PFSK-1 (cell line): ENCODE results near the gene RNF220.

Experiments used
- FOXP2 ChIP-seq: optimal IDR thresholded peaks from 2 replicates; pipeline ENCODE3; 2011; ENCODE audit warnings: borderline replicate concordance, control low read depth, inconsistent platforms; ENCODE audit not compliant: insufficient read depth; ENCODE audit errors: extremely low read length, extremely low read depth
- POLR2AphosphoS5 ChIP-seq: IDR thresholded peaks from 2 replicates; pipeline ENCODE4 v1.6.1; 2012; ENCODE audit warnings: low read depth, mild to moderate bottlenecking, control low read depth, low read length, moderate library complexity
- SIN3A ChIP-seq: IDR thresholded peaks from 2 replicates; pipeline ENCODE4 v1.6.1; 2012; ENCODE audit warnings: mild to moderate bottlenecking, low read length, moderate library complexity, borderline replicate concordance; ENCODE audit not compliant: insufficient read depth
- TAF1 ChIP-seq: IDR thresholded peaks from 2 replicates; pipeline ENCODE4 v1.6.1; 2012; ENCODE audit warnings: low read length, control low read depth, borderline replicate concordance; ENCODE audit not compliant: insufficient read depth
- TF ChIP-seq, protein P1 (sequence below), 2 experiments: IDR thresholded peaks; 2 replicates each; pipeline versions ENCODE4 v1.6.1 to v1.8.0; 2011 to 2012; ENCODE audit warnings: low read depth in 2 of 2, low read length in 2 of 2, control low read depth in 1 of 2, inconsistent platforms in 1 of 2, mild to moderate bottlenecking in 1 of 2, moderate library complexity in 1 of 2; ENCODE audit not compliant: insufficient read depth in 1 of 2

Gene RNF220

DNA sequence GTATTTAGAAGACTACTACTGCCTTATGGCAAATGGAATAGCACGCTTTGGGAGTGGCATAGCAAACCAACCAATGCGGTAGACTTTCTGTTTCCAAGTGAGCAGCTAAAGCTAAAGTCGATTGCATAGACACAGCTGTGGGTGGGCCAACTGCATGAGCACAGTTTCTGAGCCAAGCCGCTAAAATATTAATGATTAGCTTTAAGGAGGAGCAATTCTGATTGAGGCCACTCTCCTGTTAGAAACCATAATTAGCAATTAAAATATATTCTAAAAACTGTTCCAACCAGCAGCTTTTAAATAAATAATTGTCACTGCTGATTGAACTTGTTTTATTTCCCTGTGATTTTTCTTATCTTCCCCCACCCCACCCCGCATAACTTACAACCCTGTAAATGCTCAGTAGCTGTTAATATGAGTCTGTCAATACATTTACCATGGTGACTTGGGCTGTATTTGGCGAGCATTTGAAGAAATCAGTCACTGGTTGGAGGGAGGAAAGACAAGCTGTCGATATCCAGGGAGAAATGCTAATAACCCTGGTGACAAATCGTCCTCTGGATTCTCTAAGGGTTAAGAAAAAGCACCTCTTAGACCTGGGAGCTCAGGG, 32.2 kb downstream of the RNF220 start:
- TF ChIP-seq TAF1, result no peak
- TF ChIP-seq FOXP2, result no peak
- no peak for TF ChIP-seq SIN3A
- TF ChIP-seq, protein P1, sequence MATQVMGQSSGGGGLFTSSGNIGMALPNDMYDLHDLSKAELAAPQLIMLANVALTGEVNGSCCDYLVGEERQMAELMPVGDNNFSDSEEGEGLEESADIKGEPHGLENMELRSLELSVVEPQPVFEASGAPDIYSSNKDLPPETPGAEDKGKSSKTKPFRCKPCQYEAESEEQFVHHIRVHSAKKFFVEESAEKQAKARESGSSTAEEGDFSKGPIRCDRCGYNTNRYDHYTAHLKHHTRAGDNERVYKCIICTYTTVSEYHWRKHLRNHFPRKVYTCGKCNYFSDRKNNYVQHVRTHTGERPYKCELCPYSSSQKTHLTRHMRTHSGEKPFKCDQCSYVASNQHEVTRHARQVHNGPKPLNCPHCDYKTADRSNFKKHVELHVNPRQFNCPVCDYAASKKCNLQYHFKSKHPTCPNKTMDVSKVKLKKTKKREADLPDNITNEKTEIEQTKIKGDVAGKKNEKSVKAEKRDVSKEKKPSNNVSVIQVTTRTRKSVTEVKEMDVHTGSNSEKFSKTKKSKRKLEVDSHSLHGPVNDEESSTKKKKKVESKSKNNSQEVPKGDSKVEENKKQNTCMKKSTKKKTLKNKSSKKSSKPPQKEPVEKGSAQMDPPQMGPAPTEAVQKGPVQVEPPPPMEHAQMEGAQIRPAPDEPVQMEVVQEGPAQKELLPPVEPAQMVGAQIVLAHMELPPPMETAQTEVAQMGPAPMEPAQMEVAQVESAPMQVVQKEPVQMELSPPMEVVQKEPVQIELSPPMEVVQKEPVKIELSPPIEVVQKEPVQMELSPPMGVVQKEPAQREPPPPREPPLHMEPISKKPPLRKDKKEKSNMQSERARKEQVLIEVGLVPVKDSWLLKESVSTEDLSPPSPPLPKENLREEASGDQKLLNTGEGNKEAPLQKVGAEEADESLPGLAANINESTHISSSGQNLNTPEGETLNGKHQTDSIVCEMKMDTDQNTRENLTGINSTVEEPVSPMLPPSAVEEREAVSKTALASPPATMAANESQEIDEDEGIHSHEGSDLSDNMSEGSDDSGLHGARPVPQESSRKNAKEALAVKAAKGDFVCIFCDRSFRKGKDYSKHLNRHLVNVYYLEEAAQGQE (IDR thresholded peaks at IDR 0.05; ENCODE audit: insufficient read depth in 1 of 2, low read depth in 2 of 2, low read length in 2 of 2), result no peak
- no peak for TF ChIP-seq POLR2AphosphoS5

DNA sequence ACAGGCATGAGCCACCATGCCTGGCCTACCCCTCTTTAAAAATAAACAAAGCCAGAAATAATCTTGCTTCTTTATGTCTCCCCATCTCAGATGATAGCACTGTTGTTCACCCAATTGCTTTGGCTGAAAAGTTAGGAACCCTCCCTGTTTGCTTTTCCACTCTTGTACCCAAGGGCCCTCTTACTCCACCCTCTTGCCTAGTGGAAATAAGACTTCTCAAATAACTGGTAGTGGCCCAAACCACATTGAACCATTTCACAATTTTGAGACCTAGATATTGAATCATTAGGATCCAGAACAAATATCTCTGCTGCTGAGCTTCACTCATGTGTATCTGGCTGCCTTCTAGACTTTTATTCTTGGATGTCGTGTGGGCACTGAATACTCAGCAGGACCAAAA, 37.7 kb downstream of the RNF220 start:
- TF ChIP-seq FOXP2, result no peak
- TF ChIP-seq, protein P1 (IDR thresholded peaks at IDR 0.05; ENCODE audit: insufficient read depth in 1 of 2, low read depth in 2 of 2, low read length in 2 of 2), result no peak
- no peak for TF ChIP-seq POLR2AphosphoS5
- no peak for TF ChIP-seq SIN3A
- TF ChIP-seq TAF1, result no peak

DNA sequence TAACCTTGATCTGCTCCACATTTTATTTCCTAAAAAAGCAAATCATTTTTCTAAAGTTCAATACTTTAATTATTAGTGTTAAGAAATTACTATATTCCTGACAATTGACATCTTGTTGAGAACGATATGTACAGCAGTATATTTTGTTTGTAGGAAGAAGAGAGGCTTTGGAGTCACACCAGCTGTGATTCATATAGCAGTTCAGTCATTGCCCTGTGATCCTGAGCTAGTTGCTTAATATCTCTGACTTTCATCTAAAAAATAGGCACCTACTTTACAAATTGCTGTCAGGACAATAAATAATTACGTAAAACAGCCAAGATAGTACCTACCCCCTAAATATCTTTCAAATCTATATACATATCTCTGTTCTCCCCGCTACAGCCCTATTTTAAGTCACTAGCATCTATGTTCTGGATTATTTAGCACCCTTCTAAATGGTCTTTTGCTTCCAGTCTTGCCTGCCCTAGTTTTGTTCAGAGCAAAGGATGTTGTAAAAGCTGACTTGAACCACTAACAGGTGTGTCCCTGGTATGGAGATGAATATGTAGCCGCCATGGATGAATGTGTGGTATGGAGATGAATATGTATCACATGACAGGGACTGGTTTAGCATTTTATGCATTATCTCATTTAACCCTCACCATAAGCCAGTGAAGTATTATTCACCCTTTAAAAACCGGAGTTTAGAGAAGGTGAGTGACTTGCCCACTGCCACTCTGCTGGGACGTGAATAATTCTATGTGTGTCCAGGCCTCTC, 42.2 kb downstream of the RNF220 start:
- TF ChIP-seq SIN3A (no peak), POLR2AphosphoS5 (no peak), TAF1 (no peak), FOXP2 (no peak)
- TF ChIP-seq, protein P1 (IDR thresholded peaks at IDR 0.05; ENCODE audit: insufficient read depth in 1 of 2, low read depth in 2 of 2, low read length in 2 of 2), result no peak

DNA sequence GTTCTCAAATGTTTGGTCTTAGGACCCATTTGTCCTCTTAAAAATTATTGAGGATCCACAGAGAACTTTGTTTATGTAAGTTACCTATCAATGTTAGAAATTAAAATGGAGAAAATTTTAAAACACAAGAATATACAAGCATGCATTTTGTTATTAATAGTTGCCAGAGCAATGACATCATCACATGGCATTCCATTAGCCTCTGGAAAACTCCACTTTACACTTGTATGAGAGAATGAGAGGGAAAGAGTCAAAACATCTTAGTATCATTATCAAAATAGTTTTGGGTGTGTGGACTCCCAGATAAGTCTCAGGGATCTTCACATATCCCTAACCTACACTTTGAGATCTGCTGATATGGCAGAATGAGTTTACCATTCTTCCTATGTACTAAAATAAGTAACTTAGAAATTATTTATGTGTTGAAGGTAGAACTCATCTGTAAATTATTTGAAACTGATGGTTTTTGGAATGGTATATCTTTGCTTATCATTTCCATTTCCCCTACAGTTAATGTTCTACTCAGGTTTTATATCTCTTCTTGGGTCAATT, 48.8 kb downstream of the RNF220 start:
- TF ChIP-seq FOXP2, result no peak
- TF ChIP-seq TAF1, result no peak
- no peak for TF ChIP-seq POLR2AphosphoS5
- TF ChIP-seq, protein P1 (IDR thresholded peaks at IDR 0.05; ENCODE audit: insufficient read depth in 1 of 2, low read depth in 2 of 2, low read length in 2 of 2), result no peak
- TF ChIP-seq SIN3A, result no peak
